Peyer's patch (tissue), 4 donors: ENCODE measurements around the gene BHLHE23. TPM values are rescaled to one million over a fixed set of nuclear protein-coding genes. Genes with fewer than 3 reads are reported as not detected.

Experiments
- DNase-seq, 3 donors: peaks; one replicate each; pipeline ENCODE4 v3.0.0-alpha.2; 2017 to 2019
- H3K27ac ChIP-seq, 4 donors: fragments of 200-600 bp; sonication (generic); one replicate each; pipeline ENCODE4 v1.5.1; 2016 to 2019
- H3K27me3 ChIP-seq, 2 donors: fragments of 200-600 bp; sonication (generic); one replicate each; pipeline ENCODE4 v1.5.1; 2019
- H3K36me3 ChIP-seq, 3 donors: fragments of 200-600 bp; sonication (generic); one replicate each; pipeline ENCODE4 v1.5.1; 2016 to 2019
- H3K4me1 ChIP-seq, 4 donors: fragments of 200-600 bp; sonication (generic); one replicate each; pipeline ENCODE4 v1.5.1; 2016 to 2019
- H3K4me3 ChIP-seq, 4 donors: fragments of 200-600 bp; sonication (generic); 1 replicate in 3 of 4; 2 replicates in 1 of 4; pipeline ENCODE4 v1.5.1; 2016 to 2019; ENCODE audit warnings: mild to moderate bottlenecking in 1 of 4
- H3K9me3 ChIP-seq, 4 donors: fragments of 200-600 bp; sonication (generic); one replicate each; pipeline ENCODE4 v1.5.1; 2016 to 2019; ENCODE audit warnings: mild to moderate bottlenecking in 1 of 4
- POLR2A ChIP-seq, 2 donors: fragments of 450-650 bp; IDR thresholded peaks; one replicate each; pipeline ENCODE4 v1.5.1; 2017; ENCODE audit warnings: antibody characterized with exemption in 2 of 2, mild to moderate bottlenecking in 2 of 2, moderate library complexity in 2 of 2
- total RNA-seq, 4 donors: library from RNA; depleted of rRNA; stranded (reverse); fragments of >200 nt; gene quantifications; one replicate each; pipeline ENCODE4 v1.1.0, GENCODE V29; 2016
- TF ChIP-seq, protein P1 (sequence below), 6 experiments: fragments of 450-650 bp in 4 of 6; fragments of 200-600 bp in 2 of 6; sonication (generic) in 1 of 6; IDR thresholded peaks; one replicate each; pipeline ENCODE4 v1.5.1; 2017 to 2019; ENCODE audit warnings: antibody characterized with exemption in 6 of 6, mild to moderate bottlenecking in 3 of 6, moderate library complexity in 1 of 6

Gene BHLHE23
- total RNA-seq, 4 donors from 2014 or later: not detected

DNA sequence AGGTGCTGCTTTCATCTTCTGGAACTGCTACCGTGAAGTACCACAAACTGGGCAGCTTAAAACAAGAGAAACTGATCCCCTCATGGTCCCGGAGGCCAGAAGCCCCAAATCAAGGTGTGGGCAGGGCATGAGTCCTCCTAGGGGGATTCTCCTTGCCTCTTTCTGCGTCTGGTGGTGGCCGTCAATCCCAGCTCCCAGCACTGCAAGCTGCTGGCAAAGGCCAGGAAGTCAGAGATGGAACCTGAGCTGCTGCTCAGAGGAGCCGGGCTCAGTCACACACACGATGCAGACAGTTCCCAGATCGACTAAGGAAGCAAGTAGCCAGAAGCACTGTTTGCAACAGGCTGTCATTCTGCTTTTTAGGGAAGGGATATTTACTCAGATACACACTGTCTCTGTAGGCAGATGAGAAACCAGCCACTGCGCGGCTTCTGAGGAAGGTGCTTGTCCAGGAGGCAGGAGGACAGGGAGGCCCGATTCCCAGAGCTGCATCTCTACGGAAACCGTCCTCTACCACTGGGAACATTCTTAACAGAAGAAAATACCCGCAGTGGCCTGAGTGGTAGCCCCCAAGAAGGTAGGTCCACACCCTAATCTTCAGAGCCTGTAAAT, 15.5 kb downstream of the BHLHE23 start:
- H3K4me1 ChIP-seq: no peaks in the 10 kb centered on the region
- no peaks in the 10 kb centered on the region for H3K9me3 ChIP-seq
- no peak for TF ChIP-seq POLR2A (IDR thresholded peaks at IDR 0.05)
- TF ChIP-seq, protein P1, sequence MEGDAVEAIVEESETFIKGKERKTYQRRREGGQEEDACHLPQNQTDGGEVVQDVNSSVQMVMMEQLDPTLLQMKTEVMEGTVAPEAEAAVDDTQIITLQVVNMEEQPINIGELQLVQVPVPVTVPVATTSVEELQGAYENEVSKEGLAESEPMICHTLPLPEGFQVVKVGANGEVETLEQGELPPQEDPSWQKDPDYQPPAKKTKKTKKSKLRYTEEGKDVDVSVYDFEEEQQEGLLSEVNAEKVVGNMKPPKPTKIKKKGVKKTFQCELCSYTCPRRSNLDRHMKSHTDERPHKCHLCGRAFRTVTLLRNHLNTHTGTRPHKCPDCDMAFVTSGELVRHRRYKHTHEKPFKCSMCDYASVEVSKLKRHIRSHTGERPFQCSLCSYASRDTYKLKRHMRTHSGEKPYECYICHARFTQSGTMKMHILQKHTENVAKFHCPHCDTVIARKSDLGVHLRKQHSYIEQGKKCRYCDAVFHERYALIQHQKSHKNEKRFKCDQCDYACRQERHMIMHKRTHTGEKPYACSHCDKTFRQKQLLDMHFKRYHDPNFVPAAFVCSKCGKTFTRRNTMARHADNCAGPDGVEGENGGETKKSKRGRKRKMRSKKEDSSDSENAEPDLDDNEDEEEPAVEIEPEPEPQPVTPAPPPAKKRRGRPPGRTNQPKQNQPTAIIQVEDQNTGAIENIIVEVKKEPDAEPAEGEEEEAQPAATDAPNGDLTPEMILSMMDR (IDR thresholded peaks at IDR 0.05): no peak
- no peaks in the 10 kb centered on the region for H3K27me3 ChIP-seq
- no peaks in the 10 kb centered on the region for H3K36me3 ChIP-seq
- H3K4me3 ChIP-seq: no peak overlapping the region
- no peak for DNase-seq
- H3K27ac ChIP-seq: no peak overlapping the region

DNA sequence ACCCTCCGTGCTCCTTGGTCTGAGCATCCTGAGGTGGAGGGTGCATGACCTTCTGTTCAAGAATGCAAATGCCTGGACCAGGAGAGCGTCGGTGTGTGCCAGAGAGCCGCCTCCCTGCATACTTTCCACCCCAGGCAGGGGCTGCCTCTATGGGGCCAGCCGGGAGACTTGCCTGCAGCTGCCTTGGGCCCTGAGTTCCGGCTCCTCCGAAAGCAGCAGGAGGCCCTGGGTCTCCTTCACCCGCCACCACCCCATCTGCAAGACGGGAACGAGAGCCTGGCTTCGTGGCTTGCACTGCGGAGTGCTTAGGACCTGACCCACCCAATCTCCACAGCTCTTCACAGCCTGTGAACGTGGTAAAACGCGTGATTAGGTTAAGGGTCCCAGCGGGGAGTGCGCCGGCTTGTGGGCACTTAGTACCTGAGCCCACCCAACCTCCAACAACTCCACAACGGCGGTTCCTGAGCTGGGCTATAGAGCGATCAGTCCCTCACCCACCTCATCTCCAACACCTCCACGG, 16.4 kb downstream of the BHLHE23 start:
- H3K27ac ChIP-seq: no peak overlapping the region
- no peak for DNase-seq
- no peaks in the 10 kb centered on the region for H3K27me3 ChIP-seq
- TF ChIP-seq, protein P1 (IDR thresholded peaks at IDR 0.05): no peak
- no peak for TF ChIP-seq POLR2A (IDR thresholded peaks at IDR 0.05)
- H3K4me1 ChIP-seq: no peaks in the 10 kb centered on the region
- no peaks in the 10 kb centered on the region for H3K36me3 ChIP-seq
- H3K9me3 ChIP-seq: no peaks in the 10 kb centered on the region
- H3K4me3 ChIP-seq: no peak overlapping the region

DNA sequence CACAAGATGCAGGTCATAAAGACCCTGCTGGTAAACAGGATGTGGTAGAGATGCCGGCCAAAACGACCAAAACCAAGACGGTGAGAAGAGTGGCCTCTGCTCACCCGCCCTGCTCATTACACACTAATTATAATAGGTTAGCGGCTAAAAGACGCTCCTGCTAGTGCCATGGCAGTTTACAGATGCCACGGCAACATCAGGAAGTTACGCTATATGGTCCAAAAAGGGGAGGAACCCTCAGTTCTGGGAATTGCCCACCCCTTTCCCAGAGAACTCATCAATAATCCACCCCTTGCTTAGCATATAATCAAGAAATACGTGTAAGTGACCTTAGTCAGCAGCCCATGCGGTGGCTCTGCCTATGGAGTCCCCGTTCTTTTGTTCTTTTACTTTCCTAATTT, 17.6 kb downstream of the BHLHE23 start:
- Histone ChIP-seq H3K27ac (no peak overlapping the region), H3K4me1 (no peaks in the 10 kb centered on the region), H3K27me3 (no peaks in the 10 kb centered on the region), H3K4me3 (peak overlapping the region in 1 of 4 donors; percentile 21), H3K9me3 (no peaks in the 10 kb centered on the region), H3K36me3 (no peaks in the 10 kb centered on the region)
- DNase-seq: no peak
- no peak for TF ChIP-seq POLR2A (IDR thresholded peaks at IDR 0.05)
- TF ChIP-seq, protein P1 (IDR thresholded peaks at IDR 0.05): no peak

DNA sequence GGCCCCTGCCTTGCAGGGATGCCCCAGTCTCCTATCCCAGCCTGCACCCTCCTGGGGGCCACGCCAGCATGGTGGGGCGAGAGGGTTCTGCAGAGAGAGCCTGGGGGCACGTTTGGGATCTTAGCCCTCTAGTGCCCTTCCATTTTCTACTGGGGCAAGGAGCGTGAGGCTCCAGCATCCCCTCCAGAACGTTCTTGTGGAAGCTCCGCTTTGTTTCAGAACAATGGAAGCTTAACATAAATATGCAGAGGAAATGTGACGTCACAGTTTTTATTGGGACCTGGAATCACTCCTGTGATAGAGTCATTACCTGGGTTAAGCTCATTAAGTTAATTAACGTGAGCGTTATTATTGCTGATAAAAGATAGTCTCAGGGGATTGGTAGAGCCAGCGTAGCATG, 19.6 kb downstream of the BHLHE23 start:
- TF ChIP-seq, protein P1 (IDR thresholded peaks at IDR 0.05): no peak
- TF ChIP-seq POLR2A (IDR thresholded peaks at IDR 0.05): no peak
- no peaks in the 10 kb centered on the region for H3K4me1 ChIP-seq
- DNase-seq: no peak
- no peaks in the 10 kb centered on the region for H3K9me3 ChIP-seq
- no peaks in the 10 kb centered on the region for H3K36me3 ChIP-seq
- no peak overlapping the region for H3K27ac ChIP-seq
- H3K4me3 ChIP-seq: no peak overlapping the region
- H3K27me3 ChIP-seq: no peaks in the 10 kb centered on the region

DNA sequence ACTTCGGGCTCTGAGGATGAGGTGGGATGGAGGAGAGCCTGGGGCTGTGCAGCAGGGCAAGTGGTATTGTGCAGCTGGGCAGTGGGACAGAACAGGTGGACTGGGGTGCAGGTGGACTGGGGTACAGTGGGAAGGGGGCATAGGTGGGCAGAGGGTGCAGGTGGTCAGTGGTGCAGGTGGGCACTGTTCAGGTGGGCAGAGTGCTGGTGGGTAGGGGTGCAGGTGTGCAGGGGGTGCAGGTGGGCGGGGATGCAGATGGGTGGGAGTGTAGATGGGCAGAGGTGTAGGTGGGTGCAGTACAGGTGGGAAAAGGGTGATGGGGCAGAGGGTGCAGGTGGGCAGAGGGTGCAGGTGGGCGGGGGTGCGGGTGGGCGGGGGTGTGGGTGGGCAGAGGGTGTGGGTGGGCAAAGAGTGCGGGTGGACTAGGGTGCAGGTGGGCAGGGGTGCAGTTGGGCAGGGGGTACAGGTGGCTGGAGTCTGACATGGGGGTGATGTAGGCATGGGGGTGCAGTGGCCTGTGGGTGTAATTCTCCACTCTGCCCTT, 20.4 kb downstream of the BHLHE23 start:
- no peaks in the 10 kb centered on the region for H3K36me3 ChIP-seq
- TF ChIP-seq POLR2A (IDR thresholded peaks at IDR 0.05): no peak
- TF ChIP-seq, protein P1 (IDR thresholded peaks at IDR 0.05): no peak
- H3K27ac ChIP-seq: no peak overlapping the region
- no peaks in the 10 kb centered on the region for H3K9me3 ChIP-seq
- no peaks in the 10 kb centered on the region for H3K27me3 ChIP-seq
- H3K4me3 ChIP-seq: no peak overlapping the region
- DNase-seq: no peak
- H3K4me1 ChIP-seq: no peaks in the 10 kb centered on the region
